K562 (cell line): ENCODE measurements around the gene CCDC18. TPM values are rescaled to one million over a fixed set of nuclear protein-coding genes. Genes with fewer than 3 reads are reported as not detected.

Source experiments
- ASH1L ChIP-seq: fragments of 450-650 bp; IDR thresholded peaks from 2 replicates; pipeline ENCODE4 v1.6.1; 2018; ENCODE audit warnings: borderline replicate concordance, mild to moderate bottlenecking, low read depth; ENCODE audit not compliant: partially characterized antibody
- CHD4 ChIP-seq: fragments of 200-600 bp; sonication (generic); IDR thresholded peaks from 3 replicates; pipeline ENCODE4 v1.6.1; 2012; ENCODE audit warnings: low read depth, mild to moderate bottlenecking, mixed read lengths, low read length, inconsistent platforms; ENCODE audit not compliant: insufficient read depth, insufficient replicate concordance, poor library complexity, severe bottlenecking
- GTF2B ChIP-seq: IDR thresholded peaks from 2 replicates; pipeline ENCODE4 v1.6.1; 2011; ENCODE audit not compliant: insufficient read length; ENCODE audit errors: extremely low read depth
- HDAC2 ChIP-seq: fragments of 450-650 bp; IDR thresholded peaks from 2 replicates; pipeline ENCODE4 v1.6.1; 2016; ENCODE audit warnings: mild to moderate bottlenecking
- HMG20A ChIP-seq: fragments of 450-650 bp; formaldehyde crosslinking; conservative IDR thresholded peaks from 2 replicates; pipeline ENCODE4 v1.4.0; 2020; ENCODE audit warnings: mild to moderate bottlenecking, mixed read lengths
- HNRNPK ChIP-seq: fragments of 200-400 bp; formaldehyde crosslinking; IDR thresholded peaks from one replicate; pipeline ENCODE4 v1.6.1; 2018; ENCODE audit warnings: mild to moderate bottlenecking, low read depth, low read length; ENCODE audit not compliant: poor library complexity, severe bottlenecking
- MECOM ChIP-seq: fragments of 250-450 bp; sonication (Bioruptor Pico); IDR thresholded peaks from 2 replicates; pipeline ENCODE4 v1.8.0; 2022; ENCODE audit warnings: inconsistent platforms
- RBFOX2 ChIP-seq: fragments of 200-400 bp; formaldehyde crosslinking; IDR thresholded peaks from 2 replicates; pipeline ENCODE4 v1.6.1; 2017; ENCODE audit warnings: low read depth, mild to moderate bottlenecking, low read length, moderate library complexity
- RBM34 ChIP-seq: fragments of 200-400 bp; formaldehyde crosslinking; IDR thresholded peaks from 2 replicates; pipeline ENCODE4 v1.6.1; 2018; ENCODE audit warnings: low read length, borderline replicate concordance; ENCODE audit not compliant: insufficient read depth
- TAF7 ChIP-seq: fragments of 450-650 bp; IDR thresholded peaks from 2 replicates; pipeline ENCODE4 v1.6.1; 2016; ENCODE audit warnings: missing genetic modification characterization, missing compliant biosample characterization
- TSHZ1 ChIP-seq: fragments of 250-450 bp; sonication (Bioruptor Pico); IDR thresholded peaks from 2 replicates; pipeline ENCODE4 v1.4.0; 2020; ENCODE audit warnings: mild to moderate bottlenecking, moderate library complexity
- ZNF263 ChIP-seq: sonication (generic); formaldehyde crosslinking; IDR thresholded peaks from 2 replicates; pipeline ENCODE4 v1.8.0; 2022; ENCODE audit warnings: mild to moderate bottlenecking, missing genetic modification reagents, borderline replicate concordance
- ZNF639 ChIP-seq, 2 experiments: fragments of 200-800 bp in 1 of 2; sonication (Bioruptor generic) in 1 of 2; sonication (generic) in 1 of 2; formaldehyde crosslinking in 1 of 2; IDR thresholded peaks in 1 of 2; conservative IDR thresholded peaks in 1 of 2; 2 replicates each; pipeline versions ENCODE4 v1.5.0 to v1.6.1; 2016 to 2020; ENCODE audit warnings: missing compliant biosample characterization in 1 of 2, missing genetic modification characterization in 1 of 2, missing genetic modification reagents in 1 of 2
- ZNF79 ChIP-seq: fragments of 250-450 bp; sonication (Bioruptor Pico); IDR thresholded peaks from 2 replicates; pipeline ENCODE4 v1.4.0; 2020; ENCODE audit warnings: low read depth, mild to moderate bottlenecking, moderate library complexity
- polyA plus RNA-seq, 8 experiments: library from polyadenylated mRNA; depleted of rRNA in 4 of 8; stranded (reverse) in 5 of 8; unstranded in 3 of 8; fragments of >200 nt; fragmentation: Nextera tagmentation in 2 of 8; fragmentation: Illumina TruSeq in 1 of 8; extraction: Ambion mirVana in 2 of 8; extraction: Trizol in 1 of 8; gene quantifications; 2 replicates each; pipeline versions ENCODE4 v1.2.1 to v1.2.3, GENCODE V29; 2011 to 2014; ENCODE audit warnings: inconsistent platforms in 1 of 8, missing spikeins in 1 of 8
- total RNA-seq, 7 experiments: library from RNA; depleted of rRNA in 6 of 7; stranded (reverse); fragments of >200 nt in 6 of 7; fragmentation: Illumina TruSeq in 2 of 7; extraction: Trizol in 2 of 7; gene quantifications; 2 replicates each; pipeline versions ENCODE4 v1.2.1 to v1.2.3, GENCODE V29; 2011 to 2021; ENCODE audit warnings: low replicate concordance in 1 of 7
- TF ChIP-seq, protein P1 (sequence below): fragments of 200-800 bp; sonication (Bioruptor generic); IDR thresholded peaks from 2 replicates; pipeline ENCODE4 v1.6.1; 2017; ENCODE audit warnings: missing genetic modification characterization, missing compliant biosample characterization
- TF ChIP-seq, protein P2 (sequence below): IDR thresholded peaks from 2 replicates; pipeline ENCODE4 v1.6.1; 2012; ENCODE audit warnings: low read depth, low read length, improper control_type of control experiment, borderline replicate concordance

The CCDC18 gene
- total and polyA plus RNA-seq, 9 of the 15 experiments (the other 6 are each of a cell fraction or from before 2014, with no cell fraction given), result 19.5 to 34.2 (median 24.3) TPM

- TF ChIP-seq TSHZ1 (CRISPR knock-in tag) (no peak), ASH1L (no peak), TAF7 (peak; percentile 43; the same call in 1 of the 2 replicates), MECOM (CRISPR knock-in tag) (no peak), ZNF79 (CRISPR knock-in tag) (no peak), HMG20A (CRISPR knock-in tag) (no peak), RBFOX2 (peak; percentile 94), CHD4 (no peak), RBM34 (no peak), ZNF639 (CRISPR knock-in tag; conservative IDR thresholded peaks at IDR 0.05 in 1 of 2, IDR thresholded peaks at IDR 0.05 in 1 of 2) (peak in 1 of 2 experiments; percentile 76; a peak in 2 of 4 replicates), HNRNPK (no peak), ZNF263 (peak; percentile 78; the same call in 1 of the 2 replicates), HDAC2 (peak; percentile 30; the same call in 1 of the 2 replicates), GTF2B (no peak)
- TF ChIP-seq, protein P1, sequence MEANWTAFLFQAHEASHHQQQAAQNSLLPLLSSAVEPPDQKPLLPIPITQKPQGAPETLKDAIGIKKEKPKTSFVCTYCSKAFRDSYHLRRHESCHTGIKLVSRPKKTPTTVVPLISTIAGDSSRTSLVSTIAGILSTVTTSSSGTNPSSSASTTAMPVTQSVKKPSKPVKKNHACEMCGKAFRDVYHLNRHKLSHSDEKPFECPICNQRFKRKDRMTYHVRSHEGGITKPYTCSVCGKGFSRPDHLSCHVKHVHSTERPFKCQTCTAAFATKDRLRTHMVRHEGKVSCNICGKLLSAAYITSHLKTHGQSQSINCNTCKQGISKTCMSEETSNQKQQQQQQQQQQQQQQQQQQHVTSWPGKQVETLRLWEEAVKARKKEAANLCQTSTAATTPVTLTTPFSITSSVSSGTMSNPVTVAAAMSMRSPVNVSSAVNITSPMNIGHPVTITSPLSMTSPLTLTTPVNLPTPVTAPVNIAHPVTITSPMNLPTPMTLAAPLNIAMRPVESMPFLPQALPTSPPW (CRISPR knock-in tag), result peak; percentile 92
- TF ChIP-seq, protein P2, sequence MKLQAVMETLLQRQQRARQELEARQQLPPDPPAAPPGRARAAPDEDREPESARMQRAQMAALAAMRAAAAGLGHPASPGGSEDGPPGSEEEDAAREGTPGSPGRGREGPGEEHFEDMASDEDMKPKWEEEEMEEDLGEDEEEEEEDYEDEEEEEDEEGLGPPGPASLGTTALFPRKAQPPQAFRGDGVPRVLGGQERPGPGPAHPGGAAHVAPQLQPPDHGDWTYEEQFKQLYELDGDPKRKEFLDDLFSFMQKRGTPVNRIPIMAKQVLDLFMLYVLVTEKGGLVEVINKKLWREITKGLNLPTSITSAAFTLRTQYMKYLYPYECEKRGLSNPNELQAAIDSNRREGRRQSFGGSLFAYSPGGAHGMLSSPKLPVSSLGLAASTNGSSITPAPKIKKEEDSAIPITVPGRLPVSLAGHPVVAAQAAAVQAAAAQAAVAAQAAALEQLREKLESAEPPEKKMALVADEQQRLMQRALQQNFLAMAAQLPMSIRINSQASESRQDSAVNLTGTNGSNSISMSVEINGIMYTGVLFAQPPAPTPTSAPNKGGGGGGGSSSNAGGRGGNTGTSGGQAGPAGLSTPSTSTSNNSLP, result no peak
Observed at GRCh38 chr1:93179886-93180722, 420 bp upstream of the CCDC18 start, which contains the start of gene TMED5 (continued).
